Kidney epithelial cell (primary cell): Measurements from ENCODE around the gene CCL3. TPM values are rescaled to one million over a fixed set of nuclear protein-coding genes. Genes with fewer than 3 reads are reported as not detected.
"Not testable (repeated sequence)": the region's sequence is repeated elsewhere in the genome, so short reads cannot be mapped to it uniquely, and the experiment has no call there.

Source experiments
- DNase-seq: peaks from one replicate; pipeline ENCODE4 v3.0.0-alpha.2; 2010; ENCODE audit warnings: low read depth
- H3K27me3 ChIP-seq: 2 replicates; pipeline ENCODE4 v1.6.0; 2011; ENCODE audit warnings: low read length; ENCODE audit not compliant: control insufficient read depth, insufficient read depth
- H3K36me3 ChIP-seq: 2 replicates; pipeline ENCODE4 v1.5.1; 2011; ENCODE audit warnings: low read length; ENCODE audit not compliant: control insufficient read depth, insufficient read depth
- H3K4me3 ChIP-seq: 2 replicates; pipeline ENCODE4 v1.5.1; 2011; ENCODE audit warnings: low read depth, mild to moderate bottlenecking, control low read depth, low read length
- total RNA-seq: library from RNA; depleted of rRNA; stranded (reverse); fragments of >200 nt; gene quantifications from 2 replicates; pipeline ENCODE4 v1.2.3, GENCODE V29; 2015
- TF ChIP-seq, protein P1 (sequence below): IDR thresholded peaks from 2 replicates; pipeline ENCODE4 v1.5.1; 2011; ENCODE audit warnings: mild to moderate bottlenecking, moderate library complexity, low read length, control low read depth, inconsistent platforms; ENCODE audit not compliant: insufficient read depth, poor library complexity, severe bottlenecking

The CCL3 gene
- total RNA-seq, 1 donor from 2014 or later: 0.71 TPM

GRCh38 chr17:36094746-36095145 lies 4.8 kb upstream of the CCL3 start:
- DNase-seq: no peak
- no peak overlapping the region for H3K4me3 ChIP-seq
- TF ChIP-seq, protein P1, sequence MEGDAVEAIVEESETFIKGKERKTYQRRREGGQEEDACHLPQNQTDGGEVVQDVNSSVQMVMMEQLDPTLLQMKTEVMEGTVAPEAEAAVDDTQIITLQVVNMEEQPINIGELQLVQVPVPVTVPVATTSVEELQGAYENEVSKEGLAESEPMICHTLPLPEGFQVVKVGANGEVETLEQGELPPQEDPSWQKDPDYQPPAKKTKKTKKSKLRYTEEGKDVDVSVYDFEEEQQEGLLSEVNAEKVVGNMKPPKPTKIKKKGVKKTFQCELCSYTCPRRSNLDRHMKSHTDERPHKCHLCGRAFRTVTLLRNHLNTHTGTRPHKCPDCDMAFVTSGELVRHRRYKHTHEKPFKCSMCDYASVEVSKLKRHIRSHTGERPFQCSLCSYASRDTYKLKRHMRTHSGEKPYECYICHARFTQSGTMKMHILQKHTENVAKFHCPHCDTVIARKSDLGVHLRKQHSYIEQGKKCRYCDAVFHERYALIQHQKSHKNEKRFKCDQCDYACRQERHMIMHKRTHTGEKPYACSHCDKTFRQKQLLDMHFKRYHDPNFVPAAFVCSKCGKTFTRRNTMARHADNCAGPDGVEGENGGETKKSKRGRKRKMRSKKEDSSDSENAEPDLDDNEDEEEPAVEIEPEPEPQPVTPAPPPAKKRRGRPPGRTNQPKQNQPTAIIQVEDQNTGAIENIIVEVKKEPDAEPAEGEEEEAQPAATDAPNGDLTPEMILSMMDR: no peak
- H3K36me3 ChIP-seq: no peaks in the 10 kb centered on the region
- H3K27me3 ChIP-seq: peaks cover 2% of the 10 kb centered on the region

DNA sequence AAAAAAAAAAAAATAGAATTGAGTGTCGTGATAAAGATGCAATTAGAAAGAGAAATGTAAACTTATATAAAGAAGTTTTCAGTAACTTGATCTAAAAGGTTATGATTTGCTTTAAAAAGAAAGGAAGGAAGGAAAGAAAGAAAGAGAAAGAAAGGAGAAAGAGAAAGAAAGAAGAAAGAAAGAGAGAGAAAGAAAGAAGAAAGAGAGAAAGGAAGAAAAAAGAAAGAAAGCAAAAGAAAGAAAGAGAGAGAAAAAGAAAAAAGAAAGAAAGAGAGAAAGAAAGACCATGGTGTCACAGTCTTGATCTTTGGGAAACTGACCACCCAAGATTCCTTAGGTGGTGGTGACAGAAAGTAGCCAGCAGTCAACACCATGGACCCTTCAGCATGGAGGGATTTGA lies 4.3 kb upstream of the CCL3 start:
- TF ChIP-seq, protein P1: no peak
- peaks cover 2% of the 10 kb centered on the region for H3K27me3 ChIP-seq
- no peak for DNase-seq
- H3K4me3 ChIP-seq: no peak overlapping the region
- no peaks in the 10 kb centered on the region for H3K36me3 ChIP-seq

DNA sequence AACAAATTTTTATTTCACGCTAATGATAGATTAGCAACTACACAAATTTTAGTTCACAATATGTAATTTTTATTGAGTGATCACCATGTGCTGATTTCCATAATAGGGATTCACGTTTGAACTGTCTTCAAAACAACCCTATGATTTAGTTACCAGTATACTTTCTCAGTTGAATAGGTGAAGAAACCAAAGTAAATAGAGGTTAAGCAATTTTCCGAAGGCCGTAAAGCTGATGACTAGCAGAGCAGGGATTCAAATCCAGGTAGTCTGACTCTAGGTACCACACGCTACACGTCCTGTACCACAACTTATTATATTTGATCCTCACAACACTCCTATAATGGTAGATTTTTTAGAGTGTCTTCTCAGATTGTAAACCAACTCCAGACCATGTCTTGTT lies 2.8 kb upstream of the CCL3 start:
- not testable (repeated sequence) for DNase-seq, H3K27me3 ChIP-seq

DNA sequence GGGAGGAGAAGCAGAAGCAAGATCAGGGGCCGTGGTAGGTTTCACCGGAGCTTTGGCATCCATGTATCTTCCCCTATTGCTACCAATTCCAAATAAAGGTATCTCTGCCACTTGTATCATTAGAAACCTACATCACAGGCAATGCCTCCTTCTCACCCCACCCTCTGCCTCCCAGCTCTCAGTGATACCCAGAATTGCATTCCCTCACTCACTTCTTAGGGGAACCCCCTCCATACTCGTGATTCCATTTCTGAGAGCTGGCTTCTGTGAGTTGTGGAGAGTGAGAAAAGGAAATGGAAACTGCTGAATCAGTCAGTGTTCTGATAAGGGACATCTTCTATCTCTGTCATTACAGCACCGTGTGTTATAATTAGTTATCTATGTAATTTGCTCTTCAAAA lies 2.3 kb upstream of the CCL3 start:
- Histone ChIP-seq H3K36me3 (no peaks in the 10 kb centered on the region), H3K4me3 (no peak overlapping the region), H3K27me3 (peaks cover 2% of the 10 kb centered on the region)
- DNase-seq: no peak
- TF ChIP-seq, protein P1: no peak

More for the DNA sequence above, 2.8 kb upstream of the CCL3 start:
- not testable (repeated sequence) for H3K36me3 ChIP-seq, H3K4me3 ChIP-seq

DNA sequence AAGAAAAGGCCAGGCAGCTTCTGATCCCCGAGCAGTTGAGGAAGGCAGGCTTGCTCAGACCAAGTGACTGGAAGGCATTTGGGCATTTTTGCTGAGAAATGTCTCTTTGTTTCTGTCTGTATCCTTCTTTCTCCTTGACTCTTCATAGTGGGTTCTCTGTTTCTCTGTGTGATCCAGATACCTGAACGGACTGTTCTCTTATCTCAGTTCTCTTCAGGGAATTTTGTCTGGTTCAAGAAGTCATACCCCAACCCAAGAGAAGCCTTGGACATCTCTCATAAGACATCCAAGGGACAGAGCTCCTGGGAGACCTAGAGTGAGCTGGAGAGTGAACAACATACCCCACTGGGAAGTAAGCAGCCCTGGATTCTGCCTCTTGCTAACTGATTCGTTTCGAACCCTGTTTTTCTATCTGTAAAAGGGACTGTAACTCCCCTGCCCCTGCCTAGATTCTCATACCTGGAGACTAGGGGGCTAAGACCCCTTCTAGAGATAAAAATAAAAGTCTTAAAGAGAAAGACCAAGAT lies 541 bp downstream of the CCL3 start:
- H3K4me3 ChIP-seq: no peak overlapping the region
- TF ChIP-seq, protein P1: no peak
- H3K36me3 ChIP-seq: no peaks in the 10 kb centered on the region
- no peak for DNase-seq
- H3K27me3 ChIP-seq: peaks cover 2% of the 10 kb centered on the region

DNA sequence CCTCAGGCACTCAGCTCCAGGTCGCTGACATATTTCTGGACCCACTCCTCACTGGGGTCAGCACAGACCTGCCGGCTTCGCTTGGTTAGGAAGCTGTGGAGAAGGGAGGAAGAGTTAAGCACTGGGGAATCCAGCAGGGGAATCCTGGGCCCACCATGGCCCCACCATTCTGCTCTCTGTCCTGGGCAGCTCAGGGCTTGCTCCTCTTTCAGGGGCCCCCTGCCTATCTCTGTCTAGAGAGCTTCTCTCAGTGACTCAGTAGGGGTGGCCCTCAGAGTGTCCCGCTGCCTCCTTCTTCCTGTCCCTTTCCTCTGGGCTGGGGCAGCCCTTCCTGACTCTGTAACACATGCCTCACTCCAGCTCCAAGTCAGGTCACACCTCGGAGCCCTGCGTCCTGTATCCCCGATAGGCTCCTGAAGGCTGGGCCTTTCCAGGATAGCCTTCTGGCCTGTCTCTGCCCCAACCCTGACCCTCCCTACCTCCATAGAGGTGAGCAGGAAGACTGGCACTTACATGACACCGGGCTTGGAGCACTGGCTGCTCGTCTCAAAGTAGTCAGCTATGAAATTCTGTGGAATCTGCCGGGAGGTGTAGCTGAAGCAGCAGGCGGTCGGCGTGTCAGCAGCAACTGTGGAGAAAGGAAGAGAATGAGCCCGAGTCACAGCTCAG lies 1.1 kb downstream of the CCL3 start:
- Histone ChIP-seq H3K27me3 (peaks cover 2% of the 10 kb centered on the region), H3K4me3 (no peak overlapping the region), H3K36me3 (no peaks in the 10 kb centered on the region)
- no peak for DNase-seq
- TF ChIP-seq, protein P1: no peak

- not testable (repeated sequence) for H3K36me3 ChIP-seq, DNase-seq, H3K4me3 ChIP-seq, H3K27me3 ChIP-seq
Measured at GRCh38 chr17:36087897-36088572, 1.9 kb downstream of the CCL3 start.

DNA sequence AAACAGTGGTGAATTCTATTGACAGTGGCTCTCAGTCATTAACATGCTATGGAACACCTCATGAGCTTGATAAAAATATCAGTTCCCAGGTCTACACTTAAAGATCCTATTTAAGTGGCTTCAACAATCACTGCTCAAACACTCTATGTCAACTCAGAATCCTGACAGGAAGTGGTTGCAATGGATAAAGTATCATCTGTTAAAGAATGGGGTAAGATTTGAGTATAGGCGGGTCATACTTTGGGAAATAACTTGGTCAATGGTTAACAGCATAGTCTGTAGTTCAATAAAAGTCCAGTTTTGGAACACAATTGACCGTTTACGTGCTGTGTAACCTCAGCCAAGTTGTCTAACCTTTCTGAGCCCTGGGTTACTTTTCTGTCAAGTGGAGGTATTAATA lies 2.5 kb downstream of the CCL3 start:
- H3K4me3 ChIP-seq, H3K36me3 ChIP-seq, DNase-seq, H3K27me3 ChIP-seq: not testable (repeated sequence)
